GM23248 (cell line): Measurements from ENCODE around the gene PNPLA5.

ENCODE experiments used
- EZH2 ChIP-seq: fragments of 200-600 bp; sonication (generic); IDR thresholded peaks from 2 replicates; pipeline ENCODE4 v1.6.1; 2018; ENCODE audit warnings: antibody characterized with exemption, mild to moderate bottlenecking; ENCODE audit not compliant: insufficient read depth, poor library complexity, severe bottlenecking
- EZH2phosphoT487 ChIP-seq: fragments of 200-600 bp; sonication (generic); IDR thresholded peaks from 2 replicates; pipeline ENCODE4 v1.6.1; 2018; ENCODE audit warnings: antibody characterized with exemption, moderate library complexity, mild to moderate bottlenecking, low read depth; ENCODE audit not compliant: insufficient read depth

DNA sequence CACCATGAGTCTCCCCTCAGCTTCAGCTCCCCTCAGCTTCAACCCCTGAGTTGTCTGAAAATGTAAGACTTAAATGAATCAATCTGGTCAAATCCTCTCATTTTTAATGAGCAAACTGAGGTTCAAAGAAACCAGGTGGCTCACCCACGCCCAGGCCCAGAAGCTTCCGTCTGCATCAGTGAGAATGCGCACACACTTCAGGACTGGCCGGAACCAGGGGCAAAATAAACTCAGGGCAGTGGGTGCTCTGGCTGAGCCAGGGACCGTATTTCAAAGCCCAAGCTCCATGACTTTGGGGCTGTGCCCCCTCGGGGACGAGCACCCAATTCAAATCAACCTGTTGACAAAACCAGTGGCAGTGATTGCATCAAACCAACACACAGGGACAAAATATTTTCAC lies 32.6 kb downstream of the PNPLA5 start:
- TF ChIP-seq EZH2, result no peak
- no peak for TF ChIP-seq EZH2phosphoT487
